Tongue (tissue), 2 donors: ENCODE results near the gene GRM7. TPM values are rescaled to one million over a fixed set of nuclear protein-coding genes. Genes with fewer than 3 reads are reported as not detected.

ENCODE experiments used
- DNase-seq: peaks from one replicate; pipeline ENCODE4 v3.0.0-alpha.2; 2015
- total RNA-seq: library from RNA; depleted of rRNA; stranded (reverse); fragments of >200 nt; gene quantifications from one replicate; pipeline ENCODE4 v1.2.3, GENCODE V29; 2014

GRM7 gene
- total RNA-seq, 1 donor from 2014 or later, result 1.6 TPM

GRCh38 chr3:7241584-7242302 lies 380.8 kb downstream of the GRM7 start:
- DNase-seq, result no peak

GRCh38 chr3:7242303-7242635 lies 381.4 kb downstream of the GRM7 start:
- no peak for DNase-seq

- DNase-seq, result no peak
These were observed 388.7 kb downstream of the GRM7 start for GRCh38 chr3:7249493-7250076.

GRCh38 chr3:7254251-7254650 lies 393.3 kb downstream of the GRM7 start:
- no peak for DNase-seq

GRCh38 chr3:7260975-7261374 lies 400.1 kb downstream of the GRM7 start:
- DNase-seq, result no peak

GRCh38 chr3:7263347-7264195 lies 402.7 kb downstream of the GRM7 start:
- DNase-seq, result no peak

- DNase-seq, result no peak
These were observed 403.2 kb downstream of the GRM7 start for GRCh38 chr3:7264196-7264526.

- DNase-seq, result no peak
These were observed 404.8 kb downstream of the GRM7 start for GRCh38 chr3:7265736-7266135.

- no peak for DNase-seq
These were observed 405.6 kb downstream of the GRM7 start for GRCh38 chr3:7266551-7266950.

- no peak for DNase-seq
These were observed 409.8 kb downstream of the GRM7 start for GRCh38 chr3:7270731-7271130.

- no peak for DNase-seq
These were observed 410.7 kb downstream of the GRM7 start for GRCh38 chr3:7271631-7272030.

GRCh38 chr3:7272203-7272602 lies 411.3 kb downstream of the GRM7 start:
- DNase-seq, result no peak

GRCh38 chr3:7275396-7275795 lies 414.5 kb downstream of the GRM7 start:
- no peak for DNase-seq

GRCh38 chr3:7280318-7280717 lies 419.4 kb downstream of the GRM7 start:
- no peak for DNase-seq

GRCh38 chr3:7282988-7283387 lies 422.1 kb downstream of the GRM7 start:
- no peak for DNase-seq

GRCh38 chr3:7285505-7285904 lies 424.6 kb downstream of the GRM7 start:
- DNase-seq, result peak; percentile 4

GRCh38 chr3:7288133-7288532 lies 427.2 kb downstream of the GRM7 start:
- DNase-seq, result no peak

GRCh38 chr3:7289121-7289520 lies 428.2 kb downstream of the GRM7 start:
- no peak for DNase-seq

GRCh38 chr3:7290077-7290825 lies 429.3 kb downstream of the GRM7 start:
- DNase-seq, result no peak

- no peak for DNase-seq
These were observed 431.4 kb downstream of the GRM7 start for GRCh38 chr3:7292362-7292761.

- no peak for DNase-seq
These were observed 432.4 kb downstream of the GRM7 start for GRCh38 chr3:7293286-7293685.

GRCh38 chr3:7305561-7305960 lies 444.6 kb downstream of the GRM7 start:
- DNase-seq, result no peak

GRCh38 chr3:7306901-7307300 lies 446.0 kb downstream of the GRM7 start:
- no peak for DNase-seq
